ENCODE data around the gene LARGE1. TPM values are rescaled to one million over a fixed set of nuclear protein-coding genes. Genes with fewer than 3 reads are reported as not detected.

Gene LARGE1
- total and polyA plus RNA-seq, 2 of the 4 experiments (the other 2 are of a cell fraction): 6.2 to 12.4 TPM

DNA sequence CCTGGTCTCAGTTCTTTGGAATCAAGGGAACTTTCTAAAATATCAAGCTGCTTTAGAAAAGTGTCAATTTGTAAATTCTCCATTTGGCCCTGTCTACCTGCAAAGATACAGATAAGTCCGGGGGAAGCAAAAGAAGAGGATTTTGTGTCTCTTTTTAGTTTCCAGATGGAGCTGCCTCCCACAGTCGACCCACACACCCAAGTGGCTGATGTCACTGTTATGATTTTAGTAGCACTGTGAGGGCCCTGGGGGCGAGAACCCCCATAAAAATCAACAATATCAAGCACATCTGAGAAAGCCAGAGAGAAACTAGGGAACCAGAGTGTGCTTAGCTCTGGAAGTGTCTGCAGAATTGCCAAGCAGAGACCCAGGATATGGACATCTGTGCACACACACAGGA, 212.7 kb downstream of the LARGE1 start:
- Histone ChIP-seq H3K4me3 (ENCODE audit: insufficient read depth, low read depth, low read length) (no peak overlapping the region), H2BK15ac (ENCODE audit: low read depth, low read length) (no peak overlapping the region), H2AFZ (replicated peaks; ENCODE audit: low read length, poor library complexity) (no peak overlapping the region), H3K23ac (ENCODE audit: low read depth, low read length) (no peak overlapping the region), H3K27me3 (ENCODE audit: control insufficient read depth, insufficient read depth, low read length) (no peaks in the 10 kb centered on the region), H2BK20ac (ENCODE audit: low read depth, low read length) (no peak overlapping the region), H3K4me1 (ENCODE audit: control insufficient read depth, insufficient read depth, low read length) (peaks cover 2% of the 10 kb centered on the region), H3K4me2 (ENCODE audit: low read depth, low read length) (no peak overlapping the region), H3K27ac (ENCODE audit: insufficient read depth, low read length) (no peak overlapping the region), H3K36me3 (ENCODE audit: control insufficient read depth, insufficient read depth, low read length) (no peaks in the 10 kb centered on the region), H4K91ac (ENCODE audit: insufficient read depth, low read depth, low read length) (no peak overlapping the region), H4K20me1 (ENCODE audit: insufficient read depth, low read length) (no peaks in the 10 kb centered on the region), H2BK5ac (ENCODE audit: low read depth, low read length, poor library complexity, severe bottlenecking) (no peak overlapping the region), H3K9me3 (ENCODE audit: control insufficient read depth, insufficient read depth, low read length) (peaks cover 2% of the 10 kb centered on the region), H3K4ac (ENCODE audit: low read depth, low read length) (no peak overlapping the region), H2AK5ac (ENCODE audit: low read depth, low read length) (no peak overlapping the region), H4K8ac (ENCODE audit: low read depth in 2 of 2, low read length in 2 of 2) (no peak overlapping the region), H2AK9ac (replicated peaks; ENCODE audit: low read depth, low read length, poor library complexity) (no peak overlapping the region), H4K5ac (ENCODE audit: low read depth, low read length) (no peak overlapping the region), H3K79me1 (ENCODE audit: low read depth in 1 of 2, low read length in 2 of 2) (no peaks in the 10 kb centered on the region; a peak in 1 of 4 replicates), H2BK120ac (ENCODE audit: low read depth, low read length) (no peak overlapping the region), H3K9ac (ENCODE audit: low read depth, low read length) (no peak overlapping the region), H3K18ac (ENCODE audit: low read depth, low read length) (no peak overlapping the region), H3K14ac (replicated peaks; ENCODE audit: low read depth, low read length) (no peak overlapping the region), H3K56ac (ENCODE audit: extremely low read depth, insufficient read depth, low read length) (no peak overlapping the region), H3K9me1 (ENCODE audit: insufficient read depth, low read length) (no peaks in the 10 kb centered on the region)
- BruUV-seq (replicated peaks): no TSS peak
- ChIA-PET CTCF (interaction anchor here (0.8 kb wide), 1 partner anchor 11 kb away, joined by 3 read pairs; no protein-coding TSS in a partner anchor), POLR2A (ENCODE audit: unreplicated experiment) (interaction anchor here (0.6 kb wide), 1 partner anchor 21 kb away, joined by 4 read pairs; no protein-coding TSS in a partner anchor)
- in situ Hi-C loops (cut with MboI; ENCODE audit: low sequenced_read_pairs): no loop called here
- WGBS, 2 experiments (ENCODE audit: extremely low coverage in 2 of 2, insufficient read length in 1 of 2): no CpG with 5 or more reads among the region's 3 CpGs
- ATAC-seq (ENCODE audit: low read depth) (no peak), DNase-seq (no peak)
- TF ChIP-seq NFE2L2 (IDR thresholded peaks at IDR 0.05; ENCODE audit: low read depth, low read length) (no peak), POLR2A (IDR thresholded peaks at IDR 0.05; ENCODE audit: low read depth, low read length) (no peak), MAFK (IDR thresholded peaks at IDR 0.05; ENCODE audit: low read depth, low read length) (no peak), CHD1 (IDR thresholded peaks at IDR 0.05; ENCODE audit: low read depth, low read length) (no peak), CEBPB (IDR thresholded peaks at IDR 0.05; ENCODE audit: low read depth, low read length) (no peak), BHLHE40 (IDR thresholded peaks at IDR 0.05; ENCODE audit: low read depth, low read length) (no peak)
- dilution Hi-C loops (cut with HindIII; ENCODE audit: low sequenced_read_pairs, unreplicated experiment): no loop called here
- intact Hi-C loops (cut with micrococcal nuclease): no loop called here

Data from IMR-90 (cell line).